Astrocyte (in vitro differentiated cells and primary cell): Measurements from ENCODE around the gene WAS.

Experiments
- EZH2 ChIP-seq: IDR thresholded peaks from 2 replicates; pipeline ENCODE4 v1.6.1; 2012; ENCODE audit warnings: mild to moderate bottlenecking, low read length, inconsistent platforms; ENCODE audit not compliant: insufficient read depth
- TF ChIP-seq, protein P1 (sequence below): IDR thresholded peaks from 2 replicates; pipeline ENCODE4 v1.5.1; 2011; ENCODE audit warnings: low read depth, mild to moderate bottlenecking, inconsistent platforms, low read length, moderate library complexity; ENCODE audit not compliant: insufficient read depth

- TF ChIP-seq, protein P1, sequence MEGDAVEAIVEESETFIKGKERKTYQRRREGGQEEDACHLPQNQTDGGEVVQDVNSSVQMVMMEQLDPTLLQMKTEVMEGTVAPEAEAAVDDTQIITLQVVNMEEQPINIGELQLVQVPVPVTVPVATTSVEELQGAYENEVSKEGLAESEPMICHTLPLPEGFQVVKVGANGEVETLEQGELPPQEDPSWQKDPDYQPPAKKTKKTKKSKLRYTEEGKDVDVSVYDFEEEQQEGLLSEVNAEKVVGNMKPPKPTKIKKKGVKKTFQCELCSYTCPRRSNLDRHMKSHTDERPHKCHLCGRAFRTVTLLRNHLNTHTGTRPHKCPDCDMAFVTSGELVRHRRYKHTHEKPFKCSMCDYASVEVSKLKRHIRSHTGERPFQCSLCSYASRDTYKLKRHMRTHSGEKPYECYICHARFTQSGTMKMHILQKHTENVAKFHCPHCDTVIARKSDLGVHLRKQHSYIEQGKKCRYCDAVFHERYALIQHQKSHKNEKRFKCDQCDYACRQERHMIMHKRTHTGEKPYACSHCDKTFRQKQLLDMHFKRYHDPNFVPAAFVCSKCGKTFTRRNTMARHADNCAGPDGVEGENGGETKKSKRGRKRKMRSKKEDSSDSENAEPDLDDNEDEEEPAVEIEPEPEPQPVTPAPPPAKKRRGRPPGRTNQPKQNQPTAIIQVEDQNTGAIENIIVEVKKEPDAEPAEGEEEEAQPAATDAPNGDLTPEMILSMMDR: no peak
- TF ChIP-seq EZH2: no peak
Measured at GRCh38 chrX:48681539-48682183, 1.9 kb upstream of the WAS start.
